WERI-Rb-1 (cell line): ENCODE results near the gene FBLN1.

Experiments
- DNase-seq: peaks from one replicate; pipeline ENCODE4 v3.0.0-alpha.2; 2020
- H3K27ac ChIP-seq: fragments of 250-450 bp; sonication (Bioruptor Pico); 2 replicates; pipeline ENCODE4 v1.5.1; 2020; ENCODE audit warnings: mild to moderate bottlenecking, moderate library complexity
- H3K27me3 ChIP-seq: fragments of 250-450 bp; sonication (Bioruptor Pico); 2 replicates; pipeline ENCODE4 v1.5.1; 2021; ENCODE audit warnings: mild to moderate bottlenecking, low read depth, moderate library complexity; ENCODE audit not compliant: insufficient read depth, severe bottlenecking
- H3K36me3 ChIP-seq: fragments of 250-450 bp; sonication (Bioruptor Pico); 2 replicates; pipeline ENCODE4 v1.5.1; 2020; ENCODE audit warnings: mild to moderate bottlenecking, moderate library complexity
- H3K4me3 ChIP-seq: 2 replicates; pipeline ENCODE4 v1.5.1; 2011; ENCODE audit warnings: low read depth, mild to moderate bottlenecking, control low read depth, low read length
- H3K9me3 ChIP-seq: fragments of 250-450 bp; sonication (Bioruptor Pico); 2 replicates; pipeline ENCODE4 v1.5.1; 2021; ENCODE audit warnings: mild to moderate bottlenecking, moderate library complexity; ENCODE audit not compliant: severe bottlenecking
- TF ChIP-seq, protein P1 (sequence below): IDR thresholded peaks from 2 replicates; pipeline ENCODE4 v1.5.1; 2011; ENCODE audit warnings: low read depth, mild to moderate bottlenecking, control low read depth, inconsistent platforms, low read length

The FBLN1 gene

DNA sequence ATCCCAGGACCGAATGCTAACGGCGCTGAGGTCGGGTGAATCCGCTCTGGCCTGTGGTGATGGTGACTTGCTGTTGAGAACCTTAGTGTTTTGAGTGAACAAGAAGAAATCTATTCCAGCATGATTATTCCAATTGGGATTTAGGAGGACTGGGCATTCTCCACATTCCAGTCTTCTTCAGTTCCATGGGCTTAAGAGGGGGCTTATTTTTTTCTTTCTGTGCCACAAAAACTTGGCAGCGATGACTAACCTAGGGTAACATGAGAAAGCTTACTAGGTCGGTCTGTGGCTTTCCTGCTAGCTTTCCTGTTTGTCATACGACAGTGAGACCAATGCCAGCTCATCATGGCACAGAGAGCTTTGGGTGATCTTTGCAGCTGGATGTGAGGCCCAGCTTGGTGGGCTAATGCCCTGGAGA lies 106.1 kb downstream of the FBLN1 start:
- H3K27ac ChIP-seq: no peak overlapping the region
- TF ChIP-seq, protein P1, sequence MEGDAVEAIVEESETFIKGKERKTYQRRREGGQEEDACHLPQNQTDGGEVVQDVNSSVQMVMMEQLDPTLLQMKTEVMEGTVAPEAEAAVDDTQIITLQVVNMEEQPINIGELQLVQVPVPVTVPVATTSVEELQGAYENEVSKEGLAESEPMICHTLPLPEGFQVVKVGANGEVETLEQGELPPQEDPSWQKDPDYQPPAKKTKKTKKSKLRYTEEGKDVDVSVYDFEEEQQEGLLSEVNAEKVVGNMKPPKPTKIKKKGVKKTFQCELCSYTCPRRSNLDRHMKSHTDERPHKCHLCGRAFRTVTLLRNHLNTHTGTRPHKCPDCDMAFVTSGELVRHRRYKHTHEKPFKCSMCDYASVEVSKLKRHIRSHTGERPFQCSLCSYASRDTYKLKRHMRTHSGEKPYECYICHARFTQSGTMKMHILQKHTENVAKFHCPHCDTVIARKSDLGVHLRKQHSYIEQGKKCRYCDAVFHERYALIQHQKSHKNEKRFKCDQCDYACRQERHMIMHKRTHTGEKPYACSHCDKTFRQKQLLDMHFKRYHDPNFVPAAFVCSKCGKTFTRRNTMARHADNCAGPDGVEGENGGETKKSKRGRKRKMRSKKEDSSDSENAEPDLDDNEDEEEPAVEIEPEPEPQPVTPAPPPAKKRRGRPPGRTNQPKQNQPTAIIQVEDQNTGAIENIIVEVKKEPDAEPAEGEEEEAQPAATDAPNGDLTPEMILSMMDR: no peak
- H3K27me3 ChIP-seq: no peaks in the 10 kb centered on the region
- H3K36me3 ChIP-seq: no peaks in the 10 kb centered on the region
- H3K4me3 ChIP-seq: no peak overlapping the region
- no peaks in the 10 kb centered on the region for H3K9me3 ChIP-seq
- no peak for DNase-seq

DNA sequence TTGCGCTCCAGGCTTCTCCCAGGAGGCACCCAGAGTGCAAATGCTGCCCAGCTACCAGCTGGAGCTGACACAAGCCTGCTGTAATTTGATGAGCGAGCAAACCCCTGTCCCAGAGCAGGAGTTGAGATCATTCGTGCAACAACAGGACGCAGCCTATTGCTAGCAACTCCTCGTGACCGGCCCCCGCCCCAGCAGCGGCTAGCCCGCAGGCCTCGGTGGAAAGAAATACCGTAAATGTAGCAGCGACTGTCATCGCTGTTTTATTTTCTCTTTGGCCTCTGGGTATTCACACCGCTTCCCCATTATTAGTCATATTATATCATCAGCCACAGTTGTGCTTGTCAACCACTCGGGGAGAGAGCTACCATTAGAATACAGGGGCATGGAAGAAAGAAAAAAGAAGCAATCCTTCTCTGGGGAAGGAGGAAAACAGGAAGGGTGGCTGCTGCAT lies 109.8 kb downstream of the FBLN1 start:
- TF ChIP-seq, protein P1: no peak
- DNase-seq: no peak
- no peak overlapping the region for H3K27ac ChIP-seq
- no peaks in the 10 kb centered on the region for H3K9me3 ChIP-seq
- no peaks in the 10 kb centered on the region for H3K36me3 ChIP-seq
- H3K4me3 ChIP-seq: no peak overlapping the region
- no peaks in the 10 kb centered on the region for H3K27me3 ChIP-seq

DNA sequence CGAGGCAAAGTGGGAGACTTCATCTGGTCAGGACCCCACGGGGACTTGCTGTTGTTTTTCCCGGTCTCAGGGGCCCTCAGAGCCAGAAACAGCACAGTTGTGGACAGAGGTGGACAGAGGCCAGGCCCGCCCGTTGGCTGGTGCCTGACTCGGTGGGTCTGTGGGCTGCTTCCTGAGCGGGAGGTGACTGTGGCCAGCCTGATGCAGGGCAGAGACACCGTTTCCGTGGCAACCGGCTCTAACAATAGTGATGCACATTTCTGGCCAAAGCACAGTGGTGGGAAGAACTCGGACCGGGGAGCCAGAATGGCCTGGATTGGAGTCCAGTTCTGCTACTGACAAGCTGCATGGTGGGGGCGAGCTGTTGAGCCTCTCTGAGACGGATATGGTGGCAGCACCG lies 110.3 kb downstream of the FBLN1 start:
- DNase-seq: no peak
- no peaks in the 10 kb centered on the region for H3K9me3 ChIP-seq
- no peak overlapping the region for H3K4me3 ChIP-seq
- no peak overlapping the region for H3K27ac ChIP-seq
- H3K36me3 ChIP-seq: no peaks in the 10 kb centered on the region
- TF ChIP-seq, protein P1: no peak
- H3K27me3 ChIP-seq: no peaks in the 10 kb centered on the region

DNA sequence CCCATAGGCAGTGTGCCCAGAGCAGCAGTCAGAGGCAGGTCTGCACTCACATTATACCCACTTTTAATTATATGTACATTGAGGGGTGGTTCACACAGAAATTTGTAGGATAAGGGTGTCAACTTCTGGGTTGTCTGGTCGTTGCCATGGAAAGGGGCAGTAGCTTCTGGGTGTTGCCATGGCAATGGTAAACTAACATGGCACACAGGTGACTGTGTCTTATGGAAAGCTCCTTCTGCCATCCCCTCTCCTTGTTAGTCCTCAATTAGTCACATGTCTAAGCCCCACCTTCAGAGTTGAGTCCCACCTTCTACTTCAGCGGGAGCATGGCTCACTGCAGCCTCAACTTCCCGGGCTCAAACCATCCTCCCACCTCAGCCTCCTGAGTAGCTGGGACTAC lies 112.7 kb downstream of the FBLN1 start:
- no peak overlapping the region for H3K27ac ChIP-seq
- no peaks in the 10 kb centered on the region for H3K27me3 ChIP-seq
- no peaks in the 10 kb centered on the region for H3K36me3 ChIP-seq
- TF ChIP-seq, protein P1: no peak
- H3K4me3 ChIP-seq: no peak overlapping the region
- H3K9me3 ChIP-seq: no peaks in the 10 kb centered on the region
- no peak for DNase-seq

GRCh38 chr22:45616432-45616831 lies 113.7 kb downstream of the FBLN1 start:
- Histone ChIP-seq H3K27ac (no peak overlapping the region), H3K9me3 (no peaks in the 10 kb centered on the region), H3K4me3 (no peak overlapping the region), H3K36me3 (no peaks in the 10 kb centered on the region), H3K27me3 (no peaks in the 10 kb centered on the region)
- TF ChIP-seq, protein P1: no peak
- DNase-seq: no peak

DNA sequence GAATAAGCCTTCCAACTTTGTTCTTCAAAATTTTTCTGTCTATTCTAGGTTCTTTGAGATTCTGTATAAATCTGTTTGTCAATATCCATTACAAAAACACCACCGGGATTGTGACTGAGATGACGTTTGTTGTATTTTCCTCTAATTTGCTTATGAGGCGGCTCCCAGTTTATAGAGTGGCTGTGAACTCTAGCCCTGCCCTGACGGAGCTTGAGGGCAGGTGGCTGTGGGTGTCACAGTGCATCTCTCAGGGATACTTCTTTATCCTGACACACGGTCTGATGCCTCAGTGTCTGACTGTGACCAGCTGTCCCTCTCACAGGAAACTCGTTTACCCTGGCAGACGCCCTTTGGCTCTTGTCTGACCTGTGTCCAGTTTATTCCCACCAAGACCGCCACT lies 115.3 kb downstream of the FBLN1 start:
- Histone ChIP-seq H3K36me3 (no peaks in the 10 kb centered on the region), H3K27ac (no peak overlapping the region), H3K27me3 (no peaks in the 10 kb centered on the region), H3K9me3 (no peaks in the 10 kb centered on the region), H3K4me3 (no peak overlapping the region)
- no peak for DNase-seq
- TF ChIP-seq, protein P1: no peak
